Middle frontal gyrus (tissue), 1 donor: ENCODE results near the gene PRDM11.
A peak's percentile ranks its signal among the peaks of the same experiment; 100 is the strongest.

Experiments
- DNase-seq: peaks from one replicate; pipeline ENCODE4 v3.0.0-alpha.2; 2015; ENCODE audit warnings: low spot score; ENCODE audit errors: extremely low spot score

PRDM11 gene

GRCh38 chr11:45174168-45174835, 27.9 kb downstream of the PRDM11 start:
- no peak for DNase-seq

GRCh38 chr11:45174963-45175362, 28.5 kb downstream of the PRDM11 start:
- no peak for DNase-seq

- DNase-seq: no peak
Observed at GRCh38 chr11:45176996-45177395, 30.6 kb downstream of the PRDM11 start.

GRCh38 chr11:45178223-45178622, 31.8 kb downstream of the PRDM11 start:
- no peak for DNase-seq

- DNase-seq: peak; percentile 20
Observed at GRCh38 chr11:45178890-45179671, 32.6 kb downstream of the PRDM11 start.

- DNase-seq: no peak
Observed at GRCh38 chr11:45179686-45180178, 33.3 kb downstream of the PRDM11 start.

GRCh38 chr11:45180179-45180847, 33.9 kb downstream of the PRDM11 start:
- DNase-seq: no peak

GRCh38 chr11:45180848-45181192, 34.4 kb downstream of the PRDM11 start:
- DNase-seq: no peak

- no peak for DNase-seq
Observed at GRCh38 chr11:45181193-45181888, 34.9 kb downstream of the PRDM11 start.

- DNase-seq: no peak
Observed at GRCh38 chr11:45181889-45182550, 35.6 kb downstream of the PRDM11 start.

- no peak for DNase-seq
Observed at GRCh38 chr11:45182902-45183301, 36.5 kb downstream of the PRDM11 start.

- DNase-seq: no peak
Observed at GRCh38 chr11:45184640-45185039, 38.2 kb downstream of the PRDM11 start.

GRCh38 chr11:45185228-45185729, 38.8 kb downstream of the PRDM11 start:
- DNase-seq: no peak

GRCh38 chr11:45187375-45187774, 40.9 kb downstream of the PRDM11 start:
- no peak for DNase-seq

- DNase-seq: no peak
Observed at GRCh38 chr11:45188127-45188526, 41.7 kb downstream of the PRDM11 start.

GRCh38 chr11:45189230-45189629, 42.8 kb downstream of the PRDM11 start:
- DNase-seq: no peak

GRCh38 chr11:45193695-45194094, 47.3 kb downstream of the PRDM11 start:
- DNase-seq: no peak

GRCh38 chr11:45204761-45205160, 58.3 kb downstream of the PRDM11 start:
- no peak for DNase-seq

- DNase-seq: no peak
Observed at GRCh38 chr11:45205978-45206377, 59.5 kb downstream of the PRDM11 start.

GRCh38 chr11:45208135-45208534, 61.7 kb downstream of the PRDM11 start:
- no peak for DNase-seq
